ENCODE measurements around the gene CDH23. TPM values are rescaled to one million over a fixed set of nuclear protein-coding genes. Genes with fewer than 3 reads are reported as not detected.

The CDH23 gene
- total and polyA plus RNA-seq, 10 of the 15 experiments (the other 5 are each of a cell fraction or from before 2014, with no cell fraction given): 0.09 to 0.40 (median 0.15) TPM; not detected in 1

DNA sequence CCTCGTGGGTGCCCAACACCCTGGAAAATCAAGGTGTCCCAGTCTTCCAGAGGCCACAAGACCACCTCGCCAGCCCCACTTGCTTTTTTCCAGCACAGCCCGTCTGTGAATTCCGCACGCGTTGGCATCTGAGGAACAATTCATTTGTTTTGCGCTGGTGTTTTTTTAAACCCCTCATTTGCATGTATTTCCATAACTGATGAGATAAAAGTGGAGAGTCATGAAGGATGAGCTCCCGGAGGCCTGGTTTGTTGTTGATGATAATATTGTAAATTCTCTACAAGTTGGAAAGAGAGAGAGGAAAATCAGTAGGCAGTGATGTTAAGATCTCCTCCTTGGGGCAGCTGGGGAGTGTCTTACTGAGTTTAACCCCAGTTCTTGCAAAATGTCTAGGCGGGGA is 43.1 kb upstream of the CDH23 start:
- H3K36me3 ChIP-seq (ENCODE audit: control insufficient read depth in 2 of 2, insufficient read depth in 2 of 2, low read length in 1 of 2): no peaks in the 10 kb centered on the region
- no peak overlapping the region for H3K9ac ChIP-seq (ENCODE audit: control insufficient read depth, insufficient read depth, low read length)
- BruUV-seq (replicated peaks): no TSS peak
- ChIA-PET CTCF (no interaction called here), RAD21 (ENCODE audit: unreplicated experiment) (no interaction called here), POLR2A (no interaction called here), SMC1A (ENCODE audit: uncharacterized antibody, unreplicated experiment) (interaction anchor here (1.3 kb wide), 1 partner anchor 20 kb away, joined by 3 read pairs; no protein-coding TSS in a partner anchor)
- no peaks in the 10 kb centered on the region for H3K27me3 ChIP-seq (replicated peaks in 1 of 2; ENCODE audit: control insufficient read depth in 2 of 2, insufficient read depth in 2 of 2, low read length in 1 of 2)
- H3K79me2 ChIP-seq (ENCODE audit: control insufficient read depth, insufficient read depth, low read length): no peaks in the 10 kb centered on the region
- DNase-seq (ENCODE audit: low read depth, low spot score) (no peak), ATAC-seq (no peak), FAIRE-seq (no peak)
- no peaks in the 10 kb centered on the region for H3K9me3 ChIP-seq (replicated peaks; ENCODE audit: control insufficient read depth, insufficient read depth, low read length)
- H2AFZ ChIP-seq (ENCODE audit: control insufficient read depth, low read depth, low read length): no peak overlapping the region
- no peak overlapping the region for H3K4me3 ChIP-seq
- in situ Hi-C loops (cut with MboI): no loop called here
- H3K4me1 ChIP-seq (ENCODE audit: control insufficient read depth, insufficient read depth, low read length): peaks cover 9% of the 10 kb centered on the region
- intact Hi-C loops (cut with micrococcal nuclease; ENCODE audit: unreplicated experiment): no loop called here
- TF ChIP-seq TBL1XR1 (IDR thresholded peaks at IDR 0.05; ENCODE audit: low read depth, low read length): no peak
- no peak for TF ChIP-seq CTCF (IDR thresholded peaks at IDR 0.05 in 2 of 3, conservative IDR thresholded peaks at IDR 0.05 in 1 of 3; ENCODE audit: control insufficient read depth in 2 of 3, extremely low read depth in 1 of 3, insufficient read depth in 1 of 3, low read depth in 3 of 3, low read length in 3 of 3)
- no peak for TF ChIP-seq TAF1 (IDR thresholded peaks at IDR 0.05; ENCODE audit: borderline replicate concordance, low read depth, low read length)
- TF ChIP-seq, protein P1, sequence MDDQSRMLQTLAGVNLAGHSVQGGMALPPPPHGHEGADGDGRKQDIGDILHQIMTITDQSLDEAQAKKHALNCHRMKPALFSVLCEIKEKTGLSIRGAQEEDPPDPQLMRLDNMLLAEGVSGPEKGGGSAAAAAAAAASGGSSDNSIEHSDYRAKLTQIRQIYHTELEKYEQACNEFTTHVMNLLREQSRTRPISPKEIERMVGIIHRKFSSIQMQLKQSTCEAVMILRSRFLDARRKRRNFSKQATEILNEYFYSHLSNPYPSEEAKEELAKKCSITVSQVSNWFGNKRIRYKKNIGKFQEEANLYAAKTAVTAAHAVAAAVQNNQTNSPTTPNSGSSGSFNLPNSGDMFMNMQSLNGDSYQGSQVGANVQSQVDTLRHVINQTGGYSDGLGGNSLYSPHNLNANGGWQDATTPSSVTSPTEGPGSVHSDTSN (IDR thresholded peaks at IDR 0.05; ENCODE audit: insufficient replicate concordance, low read depth, low read length): no peak
- TF ChIP-seq PRDM15 (CRISPR knock-in tag; IDR thresholded peaks at IDR 0.05): no peak
- TF ChIP-seq KLF5 (IDR thresholded peaks at IDR 0.05; ENCODE audit: partially characterized antibody): no peak
- TF ChIP-seq HDGF (IDR thresholded peaks at IDR 0.05): no peak
- no peak for TF ChIP-seq SMC3 (IDR thresholded peaks at IDR 0.05; ENCODE audit: borderline replicate concordance, low read length)
- no peak for TF ChIP-seq KDM1A (IDR thresholded peaks at IDR 0.05; ENCODE audit: borderline replicate concordance)
- TF ChIP-seq, protein P2, sequence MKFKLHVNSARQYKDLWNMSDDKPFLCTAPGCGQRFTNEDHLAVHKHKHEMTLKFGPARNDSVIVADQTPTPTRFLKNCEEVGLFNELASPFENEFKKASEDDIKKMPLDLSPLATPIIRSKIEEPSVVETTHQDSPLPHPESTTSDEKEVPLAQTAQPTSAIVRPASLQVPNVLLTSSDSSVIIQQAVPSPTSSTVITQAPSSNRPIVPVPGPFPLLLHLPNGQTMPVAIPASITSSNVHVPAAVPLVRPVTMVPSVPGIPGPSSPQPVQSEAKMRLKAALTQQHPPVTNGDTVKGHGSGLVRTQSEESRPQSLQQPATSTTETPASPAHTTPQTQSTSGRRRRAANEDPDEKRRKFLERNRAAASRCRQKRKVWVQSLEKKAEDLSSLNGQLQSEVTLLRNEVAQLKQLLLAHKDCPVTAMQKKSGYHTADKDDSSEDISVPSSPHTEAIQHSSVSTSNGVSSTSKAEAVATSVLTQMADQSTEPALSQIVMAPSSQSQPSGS (IDR thresholded peaks at IDR 0.05; ENCODE audit: low read length): no peak
- no peak for TF ChIP-seq ZNF217 (IDR thresholded peaks at IDR 0.05)
- TF ChIP-seq POLR2A (IDR thresholded peaks at IDR 0.05; ENCODE audit: low read depth, low read length): no peak
- no peak for TF ChIP-seq USF1 (IDR thresholded peaks at IDR 0.05; ENCODE audit: borderline replicate concordance, extremely low read length, insufficient read depth, low read depth, low read length)
- no peak for TF ChIP-seq ZNF207 (IDR thresholded peaks at IDR 0.05; ENCODE audit: borderline replicate concordance)
- TF ChIP-seq CREB1 (IDR thresholded peaks at IDR 0.05; ENCODE audit: low read depth): no peak
- TF ChIP-seq SIX5 (IDR thresholded peaks at IDR 0.05; ENCODE audit: low read depth, low read length, severe bottlenecking): no peak
- no peak overlapping the region for H3K4me2 ChIP-seq (ENCODE audit: control insufficient read depth, insufficient read depth)
- no peaks in the 10 kb centered on the region for H4K20me1 ChIP-seq (ENCODE audit: control insufficient read depth, insufficient read depth)
- H3K27ac ChIP-seq (ENCODE audit: control insufficient read depth, insufficient read depth): no peak overlapping the region
- WGBS (ENCODE audit: insufficient coverage, insufficient replicate concordance, low lambda C conversion rate, missing lambda C conversion rate): 56% methylated on average over 9 of the region's 9 CpGs

All from GM12878 (cell line).